H1 (cell line): Measurements from ENCODE around the gene CAMTA1. TPM values are rescaled to one million over a fixed set of nuclear protein-coding genes. Genes with fewer than 3 reads are reported as not detected.
A peak's percentile ranks its signal among the peaks of the same experiment; 100 is the strongest.

Experiments used
- CTCF ChIA-PET: fragments of 300-600 bp; sonication (Branson Sonifier 250); formaldehyde crosslinking; loops from one replicate; lab custom pipeline; 2021; ENCODE audit not compliant: partially characterized antibody; lab: Charles Lee
- POLR2A ChIA-PET: fragments of 300-600 bp; sonication (Branson Sonifier 250); formaldehyde crosslinking; loops from one replicate; lab custom pipeline; 2021; ENCODE audit warnings: inconsistent platforms; ENCODE audit not compliant: partially characterized antibody; lab: Charles Lee
- DNase-seq, 2 experiments: peaks; one replicate each; pipeline versions ENCODE4 v3.0.0 to v3.0.0-alpha.2; 2010 to 2022; ENCODE audit warnings: low spot score in 2 of 2, low read depth in 1 of 2, mixed read lengths in 1 of 2
- FAIRE-seq: peaks from 2 replicates; lab custom pipeline; 2011; peaks lifted over from hg19 to GRCh38; lab: Jason Lieb, UNC
- H2AFZ ChIP-seq: 2 replicates; pipeline ENCODE4 v1.8.1; 2012; ENCODE audit warnings: low read length, inconsistent platforms
- H2AK5ac ChIP-seq: 2 replicates; pipeline ENCODE4 v1.6.1; 2013; ENCODE audit warnings: low read depth, low read length
- H2BK120ac ChIP-seq: replicated peaks from 2 replicates; pipeline ENCODE3; 2013; ENCODE audit warnings: low read depth, low read length, inconsistent platforms
- H2BK12ac ChIP-seq: 2 replicates; pipeline ENCODE4 v1.6.1; 2013; ENCODE audit warnings: low read depth, low read length
- H2BK15ac ChIP-seq: 2 replicates; pipeline ENCODE4 v1.6.1; 2013; ENCODE audit warnings: low read length
- H2BK20ac ChIP-seq: 2 replicates; pipeline ENCODE4 v1.6.1; 2013; ENCODE audit warnings: low read length
- H2BK5ac ChIP-seq: 2 replicates; pipeline ENCODE4 v1.6.1; 2013; ENCODE audit warnings: low read depth, low read length
- H3K14ac ChIP-seq: 2 replicates; pipeline ENCODE4 v1.6.1; 2013; ENCODE audit warnings: inconsistent platforms; ENCODE audit not compliant: insufficient read length
- H3K18ac ChIP-seq: 2 replicates; pipeline ENCODE4 v1.6.1; 2013; ENCODE audit warnings: low read length; ENCODE audit errors: extremely low read depth
- H3K23ac ChIP-seq: 2 replicates; pipeline ENCODE4 v1.6.1; 2013; ENCODE audit warnings: inconsistent platforms; ENCODE audit not compliant: insufficient read length
- H3K23me2 ChIP-seq: 2 replicates; pipeline ENCODE4 v1.6.1; 2013; ENCODE audit warnings: low read depth, low read length
- H3K27ac ChIP-seq: 2 replicates; pipeline ENCODE4 v1.6.1; 2011; ENCODE audit warnings: low read depth, low read length, inconsistent platforms
- H3K27me3 ChIP-seq, 4 experiments: replicated peaks in 1 of 4; 1 replicate in 1 of 4; 2 replicates in 3 of 4; pipeline versions ENCODE4 v1.6.1 to v1.8.1; 2011 to 2013; ENCODE audit warnings: low read length in 3 of 4, mild to moderate bottlenecking in 3 of 4, inconsistent platforms in 2 of 4, mixed read lengths in 2 of 4, moderate library complexity in 1 of 4; ENCODE audit not compliant: control insufficient read depth in 3 of 4, insufficient read depth in 3 of 4; ENCODE audit errors: extremely low read depth in 1 of 4
- H3K36me3 ChIP-seq, 4 experiments: 2 replicates each; pipeline versions ENCODE4 v1.6.1 to v1.8.1; 2011 to 2013; ENCODE audit warnings: mild to moderate bottlenecking in 4 of 4, low read length in 3 of 4, moderate library complexity in 2 of 4, control low read depth in 1 of 4, inconsistent platforms in 1 of 4; ENCODE audit not compliant: insufficient read depth in 4 of 4, control insufficient read depth in 2 of 4
- H3K4ac ChIP-seq: replicated peaks from 2 replicates; pipeline ENCODE3; 2013; ENCODE audit warnings: low read length, low read depth, mixed read lengths, inconsistent platforms; ENCODE audit not compliant: insufficient read length
- H3K4me1 ChIP-seq, 4 experiments: replicated peaks in 1 of 4; 1 replicate in 1 of 4; 2 replicates in 3 of 4; pipeline versions ENCODE4 v1.6.1 to v1.8.1; 2011 to 2013; ENCODE audit warnings: low read length in 3 of 4, inconsistent platforms in 2 of 4, mixed read lengths in 1 of 4; ENCODE audit not compliant: insufficient read depth in 4 of 4, control insufficient read depth in 3 of 4
- H3K4me2 ChIP-seq, 2 experiments: 2 replicates each; pipeline versions ENCODE4 v1.6.1 to v1.8.1; 2011 to 2013; ENCODE audit warnings: low read depth in 2 of 2, low read length in 2 of 2, control low read depth in 1 of 2, inconsistent platforms in 1 of 2, mild to moderate bottlenecking in 1 of 2; ENCODE audit not compliant: insufficient read depth in 1 of 2
- H3K4me3 ChIP-seq, 4 experiments: fragments of 200-600, 300-600 bp in 1 of 4; sonication (generic), shearing (Covaris generic), sonication (Bioruptor Twin) in 1 of 4; 2 replicates each; pipeline versions ENCODE4 v1.5.1 to v1.8.1; 2011 to 2016; ENCODE audit warnings: low read length in 4 of 4, low read depth in 3 of 4, control low read depth in 2 of 4, inconsistent platforms in 2 of 4, mild to moderate bottlenecking in 2 of 4, mixed read lengths in 1 of 4, moderate library complexity in 1 of 4; ENCODE audit not compliant: insufficient read depth in 2 of 4; ENCODE audit errors: extremely low read depth in 1 of 4
- H3K56ac ChIP-seq: replicated peaks from 2 replicates; pipeline ENCODE3; 2013; ENCODE audit warnings: low read depth, mild to moderate bottlenecking, mixed read lengths, low read length, inconsistent platforms; ENCODE audit not compliant: insufficient read length
- H3K79me1 ChIP-seq: 2 replicates; pipeline ENCODE4 v1.6.1; 2013; ENCODE audit warnings: low read depth, low read length, control low read depth
- H3K79me2 ChIP-seq, 2 experiments: 2 replicates each; pipeline versions ENCODE4 v1.6.1 to v1.8.1; 2012 to 2013; ENCODE audit warnings: low read length in 2 of 2, mild to moderate bottlenecking in 2 of 2, inconsistent platforms in 1 of 2; ENCODE audit not compliant: insufficient read depth in 2 of 2, control insufficient read depth in 1 of 2
- H3K9ac ChIP-seq, 4 experiments: replicated peaks in 1 of 4; 1 replicate in 1 of 4; 2 replicates in 3 of 4; pipeline versions ENCODE4 v1.6.1 to v1.8.1; 2011 to 2013; ENCODE audit warnings: low read depth in 3 of 4, low read length in 3 of 4, control low read depth in 2 of 4, mild to moderate bottlenecking in 2 of 4, moderate library complexity in 2 of 4, inconsistent platforms in 1 of 4; ENCODE audit errors: extremely low read depth in 1 of 4
- H3K9me3 ChIP-seq, 2 experiments: 2 replicates each; pipeline versions ENCODE4 v1.6.1 to v1.8.1; 2012 to 2013; ENCODE audit warnings: mild to moderate bottlenecking in 2 of 2, moderate library complexity in 2 of 2, control low read depth in 1 of 2, inconsistent platforms in 1 of 2, low read depth in 1 of 2, low read length in 1 of 2, mixed read lengths in 1 of 2; ENCODE audit not compliant: insufficient read depth in 2 of 2
- H4K20me1 ChIP-seq, 2 experiments: replicated peaks in 1 of 2; 2 replicates each; pipeline versions ENCODE3 to v1.8.1; 2011 to 2013; ENCODE audit warnings: inconsistent platforms in 2 of 2, low read length in 2 of 2, mild to moderate bottlenecking in 1 of 2; ENCODE audit not compliant: insufficient read depth in 2 of 2, control insufficient read depth in 1 of 2
- H4K5ac ChIP-seq: 2 replicates; pipeline ENCODE4 v1.6.1; 2013; ENCODE audit warnings: low read length, low read depth, mixed read lengths, inconsistent platforms; ENCODE audit not compliant: insufficient read length
- H4K8ac ChIP-seq: 2 replicates; pipeline ENCODE4 v1.8.0; 2013; ENCODE audit warnings: mild to moderate bottlenecking, moderate library complexity, low read length, inconsistent platforms; ENCODE audit not compliant: insufficient read depth; ENCODE audit errors: extremely low read depth
- H4K91ac ChIP-seq: replicated peaks from 2 replicates; pipeline ENCODE3; 2013; ENCODE audit warnings: low read length, mixed read lengths, inconsistent platforms; ENCODE audit not compliant: insufficient read length
- CTCF ChIP-seq, 3 experiments: IDR thresholded peaks; 1 replicate in 2 of 3; 2 replicates in 1 of 3; pipeline versions ENCODE4 v1.5.1 to v1.6.1; 2011; ENCODE audit warnings: low read length in 3 of 3, mild to moderate bottlenecking in 3 of 3, inconsistent platforms in 2 of 3, low read depth in 1 of 3, moderate library complexity in 1 of 3; ENCODE audit not compliant: insufficient read depth in 1 of 3; ENCODE audit errors: control extremely low read depth in 1 of 3
- NRF1 ChIP-seq: IDR thresholded peaks from 2 replicates; pipeline ENCODE4 v1.6.1; 2011; ENCODE audit warnings: mild to moderate bottlenecking, low read depth, low read length, improper control_type of control experiment
- RAD21 ChIP-seq, 2 experiments: IDR thresholded peaks in 1 of 2; conservative IDR thresholded peaks in 1 of 2; 2 replicates each; pipeline ENCODE4 v1.6.1; 2011; ENCODE audit warnings: low read depth in 2 of 2, low read length in 2 of 2, improper control_type of control experiment in 1 of 2, inconsistent platforms in 1 of 2, mild to moderate bottlenecking in 1 of 2, moderate library complexity in 1 of 2
- WGBS, 2 experiments: shearing (Covaris generic) in 1 of 2; methylation state at CpG; one replicate each; pipeline versions ENCODE4 v1.1.6 to v1.1.7; 2013 to 2015; ENCODE audit warnings: low lambda C conversion rate in 2 of 2, mixed read lengths in 2 of 2, inconsistent platforms in 1 of 2, low coverage in 1 of 2, missing lambda C conversion rate in 1 of 2; ENCODE audit not compliant: insufficient replicate concordance in 2 of 2, insufficient coverage in 1 of 2, insufficient read length in 1 of 2; ENCODE audit errors: extremely low coverage in 1 of 2, missing lambda C conversion rate in 1 of 2; 5-methylcytosine and 5-hydroxymethylcytosine counted together
- polyA plus RNA-seq, 7 experiments: library from polyadenylated mRNA; depleted of rRNA in 3 of 7; stranded (reverse) in 5 of 7; unstranded in 2 of 7; fragments of >200 nt in 5 of 7; fragments of 200-250 nt in 2 of 7; gene quantifications; 1 replicate in 5 of 7; 2 replicates in 1 of 7; 4 replicates in 1 of 7; pipeline versions ENCODE4 v1.2.1 to v1.2.3, GENCODE V29; 2011 to 2013; ENCODE audit warnings: missing spikeins in 2 of 7, mixed read lengths in 2 of 7
- total RNA-seq: library from RNA; stranded (reverse); fragmentation: NEBNext Ultra II Directional; extraction: Animal tissue kit (Norgen Biotek cat#: 25700); gene quantifications from 2 replicates; pipeline ENCODE4 v1.2.1, GENCODE V29; 2021

CAMTA1 gene
- total and polyA plus RNA-seq, 2 of the 8 experiments (the other 6 are each of a cell fraction or from before 2014, with no cell fraction given) = 65.0 to 119 TPM

- no peak overlapping the region for H3K18ac ChIP-seq
- H2BK15ac ChIP-seq = no peak overlapping the region
- TF ChIP-seq NRF1 (no peak), RAD21 (IDR thresholded peaks at IDR 0.05 in 1 of 2, conservative IDR thresholded peaks at IDR 0.05 in 1 of 2; ENCODE audit: low read depth in 2 of 2, low read length in 2 of 2) (peak; percentile 63 to 66), CTCF (IDR thresholded peaks at IDR 0.05; ENCODE audit: control extremely low read depth in 1 of 3, insufficient read depth in 1 of 3, low read depth in 1 of 3, low read length in 3 of 3) (peak; percentile 53 to 61 (median 60))
- no peak overlapping the region for H3K23ac ChIP-seq
- no peak overlapping the region for H3K4me3 ChIP-seq
- H3K27me3 ChIP-seq = no peaks in the 10 kb centered on the region; a peak in 1 of 7 replicates
- H3K4ac ChIP-seq = no peak overlapping the region
- no peak overlapping the region for H3K56ac ChIP-seq
- peak in 1 of 2 experiments; percentile 58 for DNase-seq
- H3K4me2 ChIP-seq = no peak overlapping the region
- no peaks in the 10 kb centered on the region for H3K36me3 ChIP-seq
- no peak overlapping the region for H2BK120ac ChIP-seq
- peaks cover 0 to 2% of the 10 kb centered on the region in 2 experiments for H4K20me1 ChIP-seq
- FAIRE-seq = no peak
- H3K79me1 ChIP-seq = no peaks in the 10 kb centered on the region
- no peak overlapping the region for H2BK20ac ChIP-seq
- H3K79me2 ChIP-seq = no peaks in the 10 kb centered on the region
- H2AFZ ChIP-seq = no peak overlapping the region
- peaks cover 2% of the 10 kb centered on the region; the same call in 1 of the 2 replicates for H3K23me2 ChIP-seq
- H3K9ac ChIP-seq = no peak overlapping the region
- no peak overlapping the region for H4K91ac ChIP-seq
- no peaks in the 10 kb centered on the region for H3K9me3 ChIP-seq
- no peak overlapping the region for H3K14ac ChIP-seq
- H3K27ac ChIP-seq = no peak overlapping the region
- CTCF ChIA-PET = interaction anchor here (0.6 to 10.0 kb wide), 44 partner anchors 8 to 713 kb away, joined by 3 to 97 read pairs (median 4); no protein-coding TSS in a partner anchor
- H2BK12ac ChIP-seq = no peak overlapping the region
- no peak overlapping the region; the same call in 1 of the 2 replicates for H4K8ac ChIP-seq
- no peaks in the 10 kb centered on the region; a peak in 3 of 7 replicates for H3K4me1 ChIP-seq
- WGBS, 2 experiments = 85% methylated on average over 12 of the region's 13 CpGs; no CpG with 5 or more reads in 1 of the 2 experiments
- POLR2A ChIA-PET = interaction anchor here (1.0 kb wide), 2 partner anchors 20 to 26 kb away, joined by 3 read pairs; no protein-coding TSS in a partner anchor
- no peak overlapping the region for H2AK5ac ChIP-seq
- no peak overlapping the region for H4K5ac ChIP-seq
- no peak overlapping the region for H2BK5ac ChIP-seq
These were observed 689.7 kb downstream of the CAMTA1 start for GRCh38 chr1:7474786-7475502.
